Endometrial microvascular endothelial cells (primary cell): Measurements from ENCODE around the gene VRK1. TPM values are rescaled to one million over a fixed set of nuclear protein-coding genes. Genes with fewer than 3 reads are reported as not detected.

ENCODE experiments used
- in situ Hi-C: cut with HindIII; loops from 2 replicates; pipeline ENCODE4 v1.10.0; 2017; ENCODE audit warnings: low sequenced_read_pairs, low pct_unique_long_range_greater_than_20kb; ENCODE audit errors: inconsistent ontology term
- total RNA-seq: library from RNA; depleted of rRNA; stranded (reverse); fragments of >200 nt; gene quantifications from one replicate; pipeline ENCODE4 v1.2.3, GENCODE V29; 2015; ENCODE audit errors: inconsistent ontology term

The VRK1 gene
- total RNA-seq, 1 donor from 2014 or later = 17.5 TPM

DNA sequence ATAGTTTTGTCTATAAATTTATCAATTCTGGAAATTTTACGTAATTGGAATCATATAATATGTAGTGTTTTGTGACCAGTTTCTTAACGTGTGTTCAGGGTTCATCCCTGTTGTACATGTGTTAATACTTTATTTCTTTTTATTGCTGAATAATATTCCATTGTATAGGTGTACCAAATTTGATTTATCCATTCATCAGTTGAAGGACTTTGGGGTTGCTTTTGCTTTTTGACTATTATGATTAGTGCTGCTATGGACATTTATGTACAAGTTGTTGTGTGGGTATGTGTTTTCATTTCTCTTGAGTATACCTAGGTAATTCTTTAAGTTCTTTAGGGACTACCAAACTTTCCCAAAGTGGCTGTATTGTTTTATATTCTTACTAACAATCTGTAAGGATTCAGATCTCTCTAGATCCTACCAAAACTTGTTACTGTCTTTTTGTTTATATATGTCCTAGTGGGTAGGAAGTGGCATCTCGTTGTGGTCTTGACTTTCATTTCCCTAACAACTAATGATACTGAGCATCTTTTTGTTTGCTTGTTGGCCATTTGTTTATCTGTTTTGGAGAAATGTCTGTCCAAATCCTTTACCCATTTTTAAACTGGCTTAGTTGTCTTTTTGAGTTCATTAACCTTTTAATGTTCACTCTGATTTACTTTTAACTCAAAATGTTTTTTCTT, 14.9 kb downstream of the VRK1 start:
- in situ Hi-C loops = no loop called here

DNA sequence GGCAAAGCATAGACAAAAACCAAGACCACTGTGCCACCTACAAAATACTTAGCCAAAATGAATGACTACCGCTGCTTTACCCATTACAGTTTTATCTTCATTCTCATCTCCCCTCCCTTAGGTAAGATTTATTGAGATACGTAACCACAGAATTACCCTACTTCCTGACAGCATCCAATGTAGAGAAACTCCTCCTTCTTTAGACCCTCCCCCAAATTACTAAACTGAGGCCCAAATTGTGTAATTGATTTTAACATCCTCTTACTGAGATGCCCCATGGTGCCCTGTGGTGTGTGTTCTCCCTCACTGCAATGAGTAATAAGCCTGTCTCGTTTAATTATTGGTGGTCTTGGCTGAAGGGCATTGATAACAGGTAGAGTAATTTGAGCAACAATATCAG, 19.1 kb downstream of the VRK1 start:
- in situ Hi-C loops = no loop called here

DNA sequence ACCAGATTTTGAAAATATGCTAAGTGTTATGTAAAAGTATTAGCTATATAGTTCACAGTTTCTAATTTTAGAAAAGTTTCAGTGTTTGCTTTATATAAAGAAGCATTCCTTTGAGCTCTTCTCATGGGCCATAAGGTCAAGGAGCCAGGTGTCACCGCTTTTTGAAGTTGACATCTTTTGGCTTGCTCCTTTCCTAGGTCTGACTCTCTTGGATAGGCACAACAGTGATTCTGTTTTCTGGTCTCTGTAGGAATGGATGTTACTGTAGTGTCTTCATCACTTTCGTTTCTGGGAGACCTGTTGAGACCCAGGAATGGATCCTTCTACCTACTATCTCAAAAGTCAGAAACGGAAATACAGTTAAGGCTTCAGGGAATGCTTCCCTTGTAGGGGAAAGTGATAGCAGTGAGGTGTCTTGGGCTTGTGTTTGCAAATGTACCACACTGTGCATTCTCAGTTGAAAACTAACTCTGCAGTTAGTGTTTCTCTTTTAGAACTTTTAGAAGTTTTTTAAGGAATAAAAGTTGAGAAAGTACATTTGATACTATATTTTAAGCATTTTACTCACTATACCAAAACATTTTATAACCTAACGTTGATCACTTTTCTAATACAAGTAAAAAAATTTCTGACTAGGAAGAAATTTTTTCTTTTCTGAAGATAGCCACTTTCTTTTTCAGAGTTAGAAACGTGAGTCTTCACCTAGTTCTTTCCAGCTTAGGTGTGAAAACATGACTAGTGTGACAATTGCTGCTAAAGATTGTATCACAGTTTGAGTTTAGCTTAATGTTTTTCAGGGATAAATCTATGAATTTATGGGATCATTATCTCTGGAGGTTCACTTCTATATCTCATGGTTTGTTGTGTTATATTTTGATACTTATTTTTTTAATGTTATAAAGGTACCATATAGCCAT, 20.8 kb downstream of the VRK1 start:
- in situ Hi-C loops = no loop called here

DNA sequence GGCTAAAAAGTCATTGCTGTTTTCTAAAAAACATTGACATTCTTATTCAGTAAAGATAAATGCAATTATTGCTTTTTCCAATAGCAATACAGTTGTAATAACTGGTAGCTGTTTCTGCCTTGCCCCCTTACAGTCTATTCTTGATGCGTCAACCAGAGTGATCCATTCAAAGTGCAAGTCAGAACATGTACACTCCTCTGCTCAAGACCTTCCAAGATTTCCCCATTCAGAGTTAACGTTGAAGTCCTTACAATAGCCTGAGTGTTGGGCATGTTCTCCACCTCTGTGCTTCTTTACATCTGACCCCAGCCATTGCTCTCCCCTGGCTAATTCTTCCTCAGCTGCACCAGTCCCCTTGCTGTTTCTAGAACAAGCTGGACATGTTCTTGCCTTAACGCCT, 24.3 kb downstream of the VRK1 start:
- in situ Hi-C loops = no loop called here

DNA sequence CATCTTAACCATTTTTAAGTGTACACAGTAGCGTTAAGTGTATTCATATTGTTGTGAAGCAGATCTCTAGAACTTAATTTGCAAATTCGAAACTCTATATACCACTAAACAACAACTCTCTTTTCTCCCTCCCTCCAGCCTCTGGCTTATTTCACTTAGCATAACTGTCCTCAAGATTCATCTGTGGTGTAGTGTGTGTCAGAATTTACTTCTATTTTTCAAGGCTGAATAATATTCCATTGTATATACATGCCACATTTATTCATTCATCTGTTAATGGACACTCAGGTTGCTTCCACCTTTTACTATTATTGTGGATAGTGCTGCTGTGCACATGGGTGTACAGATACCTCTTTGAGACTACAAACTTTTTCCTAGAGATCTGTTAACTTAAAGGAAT, 26.5 kb downstream of the VRK1 start:
- in situ Hi-C loops = no loop called here

DNA sequence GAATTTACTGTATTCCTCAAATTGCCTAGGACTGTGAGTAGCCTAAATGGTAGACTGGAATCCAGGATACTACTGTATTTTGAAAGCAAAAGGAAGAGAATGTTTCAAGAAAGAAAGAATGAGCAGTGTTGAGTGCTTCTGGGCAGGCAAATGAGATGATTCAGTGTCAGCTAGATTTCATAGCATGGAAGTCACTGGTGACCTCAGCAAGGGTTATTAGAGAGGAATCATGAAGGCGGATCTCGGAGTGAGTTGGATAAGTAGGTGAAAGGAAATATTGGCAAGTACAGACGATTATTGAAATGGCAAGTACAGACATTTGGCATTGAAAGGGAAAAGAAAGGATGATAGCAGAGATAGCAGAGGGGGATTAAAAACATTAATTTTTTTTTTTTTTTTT, 27.1 kb downstream of the VRK1 start:
- in situ Hi-C loops = no loop called here

DNA sequence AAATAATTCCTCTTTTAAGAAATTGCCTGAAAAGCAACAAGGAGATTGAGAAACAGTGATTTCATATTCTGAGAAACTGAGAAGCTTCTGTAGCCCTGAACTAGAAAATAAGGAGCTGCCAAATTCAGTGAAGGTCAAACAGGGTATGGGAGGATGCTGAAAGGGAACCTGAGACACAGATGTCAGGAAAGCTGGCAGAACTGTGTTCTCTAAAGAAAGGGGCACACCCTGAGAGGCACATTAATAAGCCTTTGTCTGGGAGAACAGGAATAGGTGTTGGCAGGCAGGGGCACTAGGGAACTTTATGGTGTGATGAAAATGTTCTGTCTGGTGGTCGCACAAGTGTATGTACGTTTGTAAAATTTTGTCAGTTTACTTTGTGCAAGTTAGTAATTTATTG, 29.6 kb downstream of the VRK1 start:
- in situ Hi-C loops = no loop called here

DNA sequence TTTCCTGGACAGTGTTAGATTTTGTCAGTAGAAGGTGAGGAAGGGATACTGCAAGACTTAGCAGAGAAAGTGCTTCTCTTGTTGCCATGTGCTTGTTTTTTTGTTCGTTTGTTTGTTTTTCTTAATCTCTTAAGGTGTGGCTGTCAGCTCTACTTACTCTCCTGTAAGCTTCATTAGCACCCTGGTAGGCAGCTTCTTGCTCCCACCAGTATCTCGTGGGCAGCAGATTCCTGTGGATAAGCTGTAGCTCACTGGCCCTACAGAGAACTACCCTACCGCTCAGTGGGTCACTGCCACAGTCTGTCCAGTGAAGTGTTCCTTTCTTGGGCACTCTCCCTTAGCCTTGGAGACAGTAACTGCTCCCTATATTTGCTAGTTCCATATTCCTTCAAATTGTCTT, 30.1 kb downstream of the VRK1 start:
- in situ Hi-C loops = no loop called here

DNA sequence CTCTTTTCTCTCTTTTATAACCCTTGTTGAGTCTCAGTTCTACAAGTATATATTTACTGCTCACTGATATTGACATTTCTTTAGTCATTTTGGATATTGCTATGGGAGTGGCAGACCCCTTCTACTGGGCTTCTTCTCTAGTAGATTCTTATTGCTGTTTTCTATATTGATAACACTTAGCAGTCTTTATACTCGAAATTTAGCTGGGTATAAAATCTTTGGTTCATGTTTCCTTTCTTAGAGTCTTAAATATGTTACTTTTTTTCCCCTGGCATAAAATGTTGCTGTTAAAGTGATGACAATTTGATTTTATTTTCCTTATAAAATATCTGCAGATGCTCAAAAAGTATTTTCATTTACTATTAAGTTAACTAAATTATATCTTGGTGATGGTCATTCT, 32.6 kb downstream of the VRK1 start:
- in situ Hi-C loops = no loop called here

DNA sequence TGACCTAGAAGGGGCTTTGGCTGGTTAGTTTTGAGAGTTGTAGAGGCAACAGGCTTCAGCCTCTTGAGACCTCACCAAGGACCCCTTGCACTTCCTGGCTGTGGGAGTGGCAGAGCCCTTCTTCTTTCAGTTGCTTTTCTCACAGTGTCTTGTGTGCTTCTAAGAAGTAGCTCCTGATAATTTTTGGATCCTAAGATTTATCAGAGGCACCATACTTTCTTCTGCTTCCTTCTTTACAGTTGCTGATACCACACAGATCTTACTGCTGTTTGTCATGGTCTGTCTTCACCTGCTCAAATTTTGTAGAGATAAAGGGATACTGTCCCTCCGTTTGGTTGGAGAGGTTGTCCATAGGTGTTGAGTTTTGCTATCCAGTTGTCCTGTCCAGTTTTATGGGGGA, 33.8 kb downstream of the VRK1 start:
- in situ Hi-C loops = no loop called here

DNA sequence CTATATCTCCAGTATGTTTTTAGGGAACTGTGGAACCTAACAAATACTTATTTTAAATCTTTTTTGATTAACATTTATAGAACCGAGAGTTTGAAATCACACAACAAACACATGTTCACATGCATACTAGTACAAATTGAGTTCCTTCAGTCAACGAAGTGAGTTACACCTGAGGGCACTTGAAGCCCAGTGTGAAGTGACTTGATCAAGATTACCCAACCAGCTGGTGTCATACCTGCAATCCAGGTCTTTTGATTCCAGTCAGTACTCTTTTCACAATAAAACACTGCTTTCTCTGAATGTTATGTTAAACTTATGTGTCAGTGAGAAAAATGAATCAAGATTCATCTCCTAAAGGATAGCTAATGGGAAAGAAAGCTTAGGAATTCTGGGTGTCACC, 35.2 kb downstream of the VRK1 start:
- in situ Hi-C loops = no loop called here

DNA sequence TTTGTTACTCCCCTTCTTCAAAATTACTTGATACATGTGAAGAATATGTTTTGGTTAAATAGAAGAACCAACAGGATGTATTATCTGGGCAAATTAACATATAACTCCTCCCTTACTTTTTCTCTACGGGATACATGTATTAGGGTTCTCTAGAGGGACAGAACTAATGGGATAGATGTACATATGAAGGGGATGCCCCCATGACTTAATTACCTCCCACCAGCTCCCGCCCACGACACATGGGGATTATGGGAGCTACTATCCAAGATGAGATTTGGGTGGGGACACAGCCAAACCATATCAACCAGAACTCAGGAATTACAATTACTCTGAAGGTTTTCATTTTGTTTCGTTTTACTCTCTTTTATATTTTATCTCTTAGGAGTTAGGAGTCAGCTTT, 41.3 kb downstream of the VRK1 start:
- in situ Hi-C loops = no loop called here

DNA sequence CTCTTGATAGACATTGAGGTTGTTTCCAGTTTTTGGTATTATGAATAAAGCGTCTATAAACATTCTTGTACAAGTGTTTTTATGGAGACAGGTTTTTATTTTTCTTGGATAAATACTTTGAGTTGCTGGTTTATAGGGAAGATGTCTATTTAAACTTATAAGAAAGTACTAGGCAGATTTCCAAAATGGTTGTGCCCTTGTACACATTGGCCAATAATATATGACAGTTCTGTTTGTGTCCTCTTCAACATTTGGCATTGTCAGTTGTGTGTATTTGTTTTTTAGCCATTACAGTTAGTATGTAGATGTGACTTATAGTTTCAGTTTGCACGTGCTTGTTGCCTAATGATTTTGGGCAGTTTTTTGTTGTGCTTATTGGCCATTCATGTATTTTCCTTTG, 42.1 kb downstream of the VRK1 start:
- in situ Hi-C loops = no loop called here

DNA sequence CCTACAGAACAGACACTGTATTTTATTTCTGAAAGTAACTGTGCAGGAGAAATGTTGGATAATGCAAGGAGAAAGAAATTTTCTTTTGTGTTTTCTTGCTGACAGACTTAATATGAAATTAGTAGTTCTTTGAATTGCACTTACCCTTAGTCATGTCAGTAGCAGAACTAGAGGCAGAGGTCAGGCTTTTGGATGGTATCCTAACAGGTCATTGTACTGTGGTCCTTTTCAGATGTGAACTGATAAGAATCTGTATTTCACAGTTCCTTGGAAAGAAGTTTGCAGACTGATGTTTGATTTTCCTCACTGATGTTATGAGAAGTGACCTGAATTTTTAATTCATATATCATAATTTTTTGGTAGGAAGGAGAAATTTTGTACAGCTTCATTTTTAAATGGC, 46.0 kb downstream of the VRK1 start:
- in situ Hi-C loops = no loop called here

DNA sequence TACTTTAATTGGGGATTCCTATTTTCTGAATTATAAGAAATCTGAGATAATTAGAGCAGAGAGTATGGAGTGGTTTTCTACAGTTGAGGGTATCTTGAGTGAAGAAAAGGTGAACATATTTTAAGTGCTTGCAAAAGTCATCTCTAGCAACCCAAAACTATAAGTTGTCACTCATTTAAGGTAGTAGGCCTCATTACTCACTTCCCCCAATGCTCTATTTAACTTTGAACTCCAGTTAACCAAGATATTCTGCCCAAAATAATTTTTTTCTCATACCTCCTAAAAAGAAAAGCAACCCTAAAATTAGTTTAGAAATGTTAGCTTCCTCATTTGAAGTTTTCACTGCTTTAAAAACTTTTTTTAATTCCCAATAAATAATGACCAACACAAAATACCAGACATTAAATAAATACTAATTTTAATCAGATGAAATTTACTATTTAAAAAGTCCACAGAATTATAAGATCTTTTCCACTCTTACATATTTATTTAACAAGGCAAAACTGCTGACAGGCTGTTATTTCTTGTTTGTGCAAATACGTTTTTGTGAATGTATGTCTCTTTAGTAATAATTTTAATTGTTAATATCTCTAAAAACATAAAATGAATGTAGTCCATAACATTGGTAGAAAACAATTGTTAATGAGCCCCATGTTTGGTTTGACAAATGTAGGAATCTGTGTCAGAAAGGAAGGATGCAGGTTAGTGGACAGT, 47.8 kb downstream of the VRK1 start:
- in situ Hi-C loops = no loop called here

DNA sequence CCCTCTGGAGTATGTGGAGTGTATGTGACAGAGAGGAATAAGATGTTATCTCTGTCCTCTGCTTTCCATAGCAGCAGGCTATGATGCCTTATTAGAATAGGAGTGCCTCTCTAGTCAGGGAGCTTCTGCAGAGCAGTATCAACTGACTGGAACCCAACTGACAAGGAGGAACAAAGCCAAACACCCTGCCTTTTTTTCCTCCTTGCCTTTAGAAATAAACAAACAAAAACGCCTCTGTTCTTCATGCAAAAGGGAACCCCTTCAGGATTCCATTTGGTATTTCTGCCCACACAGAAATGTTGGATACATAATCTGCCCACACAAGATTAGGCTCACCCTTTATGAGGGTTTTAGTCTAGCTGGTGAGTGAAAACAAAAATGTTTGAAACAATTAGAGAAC, 50.3 kb downstream of the VRK1 start:
- in situ Hi-C loops = no loop called here

DNA sequence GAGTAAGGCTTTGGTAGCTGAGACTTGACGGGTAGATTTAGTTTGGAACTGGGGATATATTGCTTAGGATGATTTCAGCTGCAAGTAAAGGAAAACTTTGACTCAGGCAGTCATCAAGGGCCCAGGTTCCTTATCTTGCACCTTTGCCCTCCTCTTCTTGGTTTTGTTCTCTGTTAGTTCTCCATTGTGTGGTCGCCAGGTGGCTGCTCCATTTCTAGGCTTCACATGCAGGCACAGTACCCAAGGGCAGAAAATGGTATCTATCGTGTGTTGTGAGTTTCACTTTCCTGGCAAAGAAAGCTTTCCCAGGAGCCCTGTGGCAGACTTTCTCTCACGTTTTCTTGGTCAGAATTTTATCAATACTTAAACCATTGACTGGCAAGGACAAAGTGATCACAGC, 50.8 kb downstream of the VRK1 start:
- in situ Hi-C loops = no loop called here

DNA sequence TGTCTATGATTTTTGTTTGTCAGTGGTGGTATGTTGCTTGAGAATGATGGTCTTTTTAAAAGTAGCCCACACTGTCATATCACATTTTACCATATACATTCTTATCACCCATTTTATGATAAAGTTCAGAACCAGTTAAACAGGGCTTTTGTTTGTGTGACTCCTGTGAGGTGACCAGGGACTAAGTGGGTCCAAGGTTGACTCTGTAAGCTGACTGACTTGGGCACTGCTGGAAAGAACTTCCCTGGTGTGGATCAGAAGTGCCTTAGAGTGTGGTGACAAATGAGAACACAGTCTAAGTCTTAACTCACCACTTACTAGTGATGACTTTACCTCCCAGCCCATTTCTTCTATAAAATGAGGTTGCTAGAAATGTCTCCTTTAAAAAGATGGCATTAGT, 52.6 kb downstream of the VRK1 start:
- in situ Hi-C loops = loop anchor here (10.0 kb wide), 1 partner anchor 45 kb away; no protein-coding TSS in a partner anchor

DNA sequence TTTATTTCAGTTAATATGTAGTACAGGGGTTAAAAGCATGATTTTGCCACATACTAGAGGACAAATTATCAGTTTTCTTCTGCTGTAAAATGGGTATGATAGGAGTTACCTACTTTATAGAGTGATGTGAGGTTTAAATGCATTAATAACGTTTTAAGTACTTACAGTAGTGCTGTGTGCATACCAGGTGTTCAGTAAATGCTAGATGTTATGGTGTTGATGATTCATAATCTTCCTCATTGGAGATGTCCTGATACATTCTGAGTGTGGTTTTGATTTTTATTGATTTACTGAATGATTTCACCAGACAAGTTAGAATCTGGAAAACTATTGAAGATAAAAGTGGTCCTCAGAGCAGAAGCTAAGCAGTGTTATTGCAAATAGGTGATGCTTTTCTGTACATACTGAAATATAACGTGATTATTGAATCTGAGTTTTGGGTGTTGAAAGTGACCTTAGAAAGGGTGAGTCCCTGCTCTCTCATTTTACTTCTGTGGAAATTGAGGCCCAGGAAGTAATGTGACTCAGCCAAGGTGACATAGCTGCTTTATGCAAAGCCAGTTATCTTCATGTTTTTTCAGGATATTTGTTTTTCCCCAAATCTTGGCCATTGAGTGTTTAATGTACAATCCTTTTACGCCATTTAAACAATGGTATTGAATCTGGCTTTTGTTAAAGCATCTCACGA, 54.7 kb downstream of the VRK1 start:
- in situ Hi-C loops = loop anchor here (10.0 kb wide), 1 partner anchor 47 kb away; no protein-coding TSS in a partner anchor
